HuH-7 (cell line): ENCODE data around the gene OR13C8.

ENCODE experiments used
- DNase-seq: peaks from one replicate; pipeline ENCODE4 v3.0.0; 2011; ENCODE audit warnings: low spot score

The OR13C8 gene

DNA sequence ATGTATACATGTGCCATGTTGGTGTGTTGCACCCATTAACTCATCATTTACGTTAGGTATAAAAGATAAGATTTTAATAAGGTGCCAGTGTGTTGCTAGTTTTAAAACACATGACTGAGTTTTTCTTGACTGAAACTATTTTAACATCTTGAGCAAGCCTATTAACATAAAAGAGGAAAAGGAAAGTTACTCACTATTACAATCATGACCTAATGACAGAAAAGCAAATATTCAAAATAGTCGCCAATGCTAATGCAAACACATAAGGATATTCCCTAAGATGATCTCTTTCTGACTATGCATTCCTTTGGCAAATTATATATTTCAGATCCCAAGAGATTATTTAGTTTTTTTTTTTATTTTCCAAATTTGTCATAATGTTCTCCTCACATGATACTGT lies 42.2 kb downstream of the OR13C8 start:
- DNase-seq = no peak

DNA sequence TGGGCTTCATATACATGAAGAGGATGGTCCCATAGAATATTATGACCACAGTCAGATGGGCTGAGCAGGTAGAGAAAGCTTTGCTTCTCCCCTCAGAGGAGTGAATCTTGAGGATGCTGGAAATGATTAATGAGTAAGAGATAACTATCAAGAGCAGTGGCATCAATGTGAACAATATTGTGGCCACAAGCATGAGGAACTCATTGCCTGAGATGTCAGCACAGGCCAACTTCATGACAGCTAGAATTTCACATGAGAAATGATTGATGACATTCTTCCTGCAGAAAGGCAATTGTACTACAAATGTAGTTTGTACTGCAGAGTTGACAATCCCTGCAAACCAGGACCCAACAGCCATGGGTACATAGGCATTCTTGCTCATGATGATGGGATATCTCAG lies 48.5 kb downstream of the OR13C8 start:
- no peak for DNase-seq

DNA sequence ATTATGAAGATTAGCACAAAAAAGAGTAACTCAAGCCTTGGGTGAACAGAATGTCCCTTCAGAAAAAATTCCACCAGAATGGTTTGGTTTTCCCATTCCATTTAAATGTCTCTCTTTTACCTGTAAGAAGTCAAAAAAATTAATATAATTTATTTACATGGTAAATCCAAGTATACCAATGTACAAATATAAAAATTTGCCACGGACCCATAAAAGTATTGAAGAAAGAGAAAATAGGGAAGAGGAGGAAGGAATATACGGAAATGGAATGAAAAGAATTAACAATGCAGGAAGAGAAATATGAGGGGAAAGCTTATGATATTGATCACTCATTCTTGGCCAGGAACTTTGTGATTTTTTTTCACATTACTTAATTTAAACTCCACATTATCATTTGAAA lies 49.1 kb downstream of the OR13C8 start, which contains the start of gene OR13C9:
OR13C9 (minus strand) TSS at position 101 of the 400 bp plus-strand sequence; CDS start at position 101, 0 bp downstream.
- DNase-seq = no peak
